GM12891 (cell line): ENCODE measurements around the gene UBE3B.

Experiments
- POLR2A ChIP-seq: IDR thresholded peaks from 2 replicates; pipeline ENCODE4 v1.6.1; 2011; ENCODE audit warnings: low read depth, low read length, control low read depth
- POLR2AphosphoS5 ChIP-seq: IDR thresholded peaks from 2 replicates; pipeline ENCODE4 v1.6.1; 2011; ENCODE audit warnings: low read depth, low read length, control low read depth
- POU2F2 ChIP-seq: IDR thresholded peaks from 2 replicates; pipeline ENCODE4 v1.6.1; 2011; ENCODE audit warnings: low read depth, mild to moderate bottlenecking, control low read depth, low read length, moderate library complexity
- TAF1 ChIP-seq: IDR thresholded peaks from 2 replicates; pipeline ENCODE4 v1.6.1; 2011; ENCODE audit warnings: low read depth, low read length, control low read depth

- no peak for TF ChIP-seq POLR2A
- no peak for TF ChIP-seq TAF1
- no peak for TF ChIP-seq POLR2AphosphoS5
- no peak for TF ChIP-seq POU2F2
Observed at GRCh38 chr12:109581856-109582255, 104.4 kb downstream of the UBE3B start.
